AG04449 (cell line): Measurements from ENCODE around the gene CSH1.
A peak's percentile ranks its signal among the peaks of the same experiment; 100 is the strongest.
"Not testable (repeated sequence)": the region's sequence is repeated elsewhere in the genome, so short reads cannot be mapped to it uniquely, and the experiment has no call there.

Experiments used
- CTCF ChIA-PET: fragments of 350-600 bp; formaldehyde crosslinking; extraction: SDS; loops from one replicate; lab custom pipeline; 2021; ENCODE audit warnings: antibody characterized with exemption; lab: Yijun Ruan, JAX
- POLR2A ChIA-PET: fragments of 400-600, 350-600 bp; formaldehyde crosslinking; extraction: SDS; loops from one replicate; lab custom pipeline; 2020; ENCODE audit warnings: antibody characterized with exemption, inconsistent platforms; lab: Yijun Ruan, JAX
- DNase-seq: peaks from one replicate; pipeline ENCODE4 v3.0.0-alpha.2; 2010; ENCODE audit warnings: low read depth, low spot score
- H3K4me3 ChIP-seq: 2 replicates; pipeline ENCODE4 v1.5.1; 2011; ENCODE audit warnings: low read depth, mild to moderate bottlenecking, control low read depth, low read length
- CTCF ChIP-seq: IDR thresholded peaks from one replicate; pipeline ENCODE4 v1.5.1; 2011; ENCODE audit warnings: mild to moderate bottlenecking, moderate library complexity, low read length, control low read depth, inconsistent platforms; ENCODE audit not compliant: insufficient read depth; ENCODE audit errors: missing control alignments

CSH1 gene

GRCh38 chr17:63926164-63926563 is 29.8 kb upstream of the CSH1 start:
- POLR2A ChIA-PET, result no interaction called here
- CTCF ChIA-PET, result interaction anchor here (1.0 to 14.2 kb wide), 4 partner anchors 8 to 354 kb away, joined by 3 to 246 read pairs (median 10); no protein-coding TSS in a partner anchor
- DNase-seq, result no peak
- no peak overlapping the region for H3K4me3 ChIP-seq
- TF ChIP-seq CTCF, result no peak

- no peak overlapping the region for H3K4me3 ChIP-seq
- CTCF ChIA-PET, result interaction anchor here (1.0 to 14.2 kb wide), 5 partner anchors 8 to 354 kb away, joined by 3 to 246 read pairs (median 3); no protein-coding TSS in a partner anchor
- POLR2A ChIA-PET, result no interaction called here
- no peak for DNase-seq
- no peak for TF ChIP-seq CTCF
Measured at GRCh38 chr17:63925615-63926014, 29.2 kb upstream of the CSH1 start.

GRCh38 chr17:63922402-63922801 is 26.0 kb upstream of the CSH1 start:
- H3K4me3 ChIP-seq, DNase-seq, POLR2A ChIA-PET: not testable (repeated sequence)
- CTCF ChIA-PET, result interaction anchor here (1.1 to 14.2 kb wide), 5 partner anchors 11 to 211 kb away, joined by 4 to 246 read pairs (median 7); partner anchors contain the start of genes CSHL1 and ERN1

- CTCF ChIA-PET, result interaction anchor here (1.2 to 14.2 kb wide), 11 partner anchors 10 to 213 kb away, joined by 3 to 246 read pairs (median 12); partner anchors contain the start of genes CD79B, CSHL1, ERN1 and ICAM2
Measured at GRCh38 chr17:63920779-63921178, 24.4 kb upstream of the CSH1 start.

GRCh38 chr17:63920050-63920449 is 23.7 kb upstream of the CSH1 start:
- POLR2A ChIA-PET, DNase-seq, H3K4me3 ChIP-seq: not testable (repeated sequence)
- CTCF ChIA-PET, result interaction anchor here (0.7 to 14.2 kb wide), 39 partner anchors 9 to 499 kb away, joined by 3 to 246 read pairs (median 6); partner anchors contain the start of genes CD79B, CSHL1, ERN1 and ICAM2

More at GRCh38 chr17:63920779-63921178, 24.4 kb upstream of the CSH1 start:
- H3K4me3 ChIP-seq, DNase-seq, POLR2A ChIA-PET: not testable (repeated sequence)

- ChIA-PET POLR2A (no interaction called here), CTCF (interaction anchor here (0.7 to 14.2 kb wide), 45 partner anchors 8 to 500 kb away, joined by 3 to 246 read pairs (median 5); partner anchors contain the start of genes CD79B, CSHL1, ERN1 and ICAM2)
- peak; percentile 89 for TF ChIP-seq CTCF
- H3K4me3 ChIP-seq, result no peak overlapping the region
- DNase-seq, result no peak
Measured at GRCh38 chr17:63919311-63919723, 22.9 kb upstream of the CSH1 start.

- CTCF ChIA-PET, result interaction anchor here (0.9 to 14.2 kb wide), 43 partner anchors 8 to 500 kb away, joined by 3 to 246 read pairs (median 5); partner anchors contain the start of genes CD79B, CSHL1, ERN1 and ICAM2
Measured at GRCh38 chr17:63918789-63919305, 22.5 kb upstream of the CSH1 start, which contains the start of gene GH1. TSS of gene GH1 (minus strand) at chr17:63918839. CDS start at chr17:63918776, 63 bp downstream.

GRCh38 chr17:63918305-63918704 is 21.9 kb upstream of the CSH1 start:
- POLR2A ChIA-PET, result no interaction called here

More at GRCh38 chr17:63918789-63919305, 22.5 kb upstream of the CSH1 start, which contains the start of gene GH1:
- DNase-seq, POLR2A ChIA-PET, H3K4me3 ChIP-seq: not testable (repeated sequence)

More at GRCh38 chr17:63918305-63918704, 21.9 kb upstream of the CSH1 start:
- DNase-seq, result no peak
- H3K4me3 ChIP-seq, result no peak overlapping the region
- CTCF ChIA-PET, result interaction anchor here (0.6 to 14.2 kb wide), 27 partner anchors 8 to 372 kb away, joined by 3 to 246 read pairs (median 4); partner anchors contain the start of genes CD79B, ERN1, ICAM2 and PRR29
- peak; percentile 11 for TF ChIP-seq CTCF
